Nephron (organoid): ENCODE results near the gene IGF2BP2.

ENCODE experiments used
- H3K27ac Mint-ChIP-seq, 3 experiments: 2 replicates each; pipeline ENCODE4 v1.8.0; 2020; ENCODE audit warnings: mixed read lengths in 3 of 3, mild to moderate bottlenecking in 2 of 3, moderate library complexity in 1 of 3
- H3K27me3 Mint-ChIP-seq: 2 replicates; pipeline ENCODE4 v1.8.0; 2021; ENCODE audit warnings: low read depth, mild to moderate bottlenecking, moderate library complexity, mixed read lengths
- H3K36me3 Mint-ChIP-seq: 2 replicates; pipeline ENCODE4 v1.8.0; 2020; ENCODE audit warnings: low read depth, mixed read lengths
- H3K4me1 Mint-ChIP-seq: 2 replicates; pipeline ENCODE4 v1.8.0; 2020; ENCODE audit warnings: mixed read lengths
- H3K4me3 Mint-ChIP-seq, 3 experiments: 2 replicates each; pipeline ENCODE4 v1.8.0; 2020; ENCODE audit warnings: mild to moderate bottlenecking in 3 of 3, mixed read lengths in 3 of 3, moderate library complexity in 2 of 3
- H3K9me3 Mint-ChIP-seq: 2 replicates; pipeline ENCODE4 v1.8.0; 2020; ENCODE audit warnings: mixed read lengths
- TF ChIP-seq, protein P1 (sequence below), 3 experiments: fragments of 200-600 bp; sonication (generic); IDR thresholded peaks; one replicate each; pipeline ENCODE4 v1.5.0; 2021; ENCODE audit warnings: antibody characterized with exemption in 3 of 3; ENCODE audit not compliant: unreplicated experiment in 3 of 3

IGF2BP2 gene

DNA sequence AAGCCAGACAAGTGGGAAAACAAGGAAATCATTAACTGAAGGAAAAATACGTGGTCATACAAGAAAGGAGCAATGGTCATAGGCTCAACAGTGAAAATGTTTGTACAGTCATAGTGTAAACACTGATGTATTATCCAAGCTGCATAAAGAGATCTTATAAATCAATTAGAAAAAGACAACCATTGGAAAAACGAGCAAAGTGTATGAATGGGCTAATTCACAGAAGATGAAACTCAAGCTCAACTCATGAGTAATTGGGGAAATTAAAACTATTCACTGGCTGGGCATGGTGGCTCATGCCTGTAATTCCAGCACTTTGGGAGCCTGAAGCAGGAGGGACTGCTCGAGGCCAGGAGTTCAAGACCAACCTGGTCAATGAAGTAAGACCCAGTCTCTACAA lies 6.4 kb upstream of the IGF2BP2 start:
- TF ChIP-seq, protein P1, sequence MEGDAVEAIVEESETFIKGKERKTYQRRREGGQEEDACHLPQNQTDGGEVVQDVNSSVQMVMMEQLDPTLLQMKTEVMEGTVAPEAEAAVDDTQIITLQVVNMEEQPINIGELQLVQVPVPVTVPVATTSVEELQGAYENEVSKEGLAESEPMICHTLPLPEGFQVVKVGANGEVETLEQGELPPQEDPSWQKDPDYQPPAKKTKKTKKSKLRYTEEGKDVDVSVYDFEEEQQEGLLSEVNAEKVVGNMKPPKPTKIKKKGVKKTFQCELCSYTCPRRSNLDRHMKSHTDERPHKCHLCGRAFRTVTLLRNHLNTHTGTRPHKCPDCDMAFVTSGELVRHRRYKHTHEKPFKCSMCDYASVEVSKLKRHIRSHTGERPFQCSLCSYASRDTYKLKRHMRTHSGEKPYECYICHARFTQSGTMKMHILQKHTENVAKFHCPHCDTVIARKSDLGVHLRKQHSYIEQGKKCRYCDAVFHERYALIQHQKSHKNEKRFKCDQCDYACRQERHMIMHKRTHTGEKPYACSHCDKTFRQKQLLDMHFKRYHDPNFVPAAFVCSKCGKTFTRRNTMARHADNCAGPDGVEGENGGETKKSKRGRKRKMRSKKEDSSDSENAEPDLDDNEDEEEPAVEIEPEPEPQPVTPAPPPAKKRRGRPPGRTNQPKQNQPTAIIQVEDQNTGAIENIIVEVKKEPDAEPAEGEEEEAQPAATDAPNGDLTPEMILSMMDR (IDR thresholded peaks at IDR 0.05; ENCODE audit: unreplicated experiment in 3 of 3), result no peak
- Mint-ChIP-seq H3K4me3 (no peak overlapping the region), H3K27me3 (no peaks in the 10 kb centered on the region), H3K4me1 (peaks cover 13% of the 10 kb centered on the region), H3K27ac (no peak overlapping the region), H3K36me3 (peaks cover 48% of the 10 kb centered on the region), H3K9me3 (peaks cover 13% of the 10 kb centered on the region)

DNA sequence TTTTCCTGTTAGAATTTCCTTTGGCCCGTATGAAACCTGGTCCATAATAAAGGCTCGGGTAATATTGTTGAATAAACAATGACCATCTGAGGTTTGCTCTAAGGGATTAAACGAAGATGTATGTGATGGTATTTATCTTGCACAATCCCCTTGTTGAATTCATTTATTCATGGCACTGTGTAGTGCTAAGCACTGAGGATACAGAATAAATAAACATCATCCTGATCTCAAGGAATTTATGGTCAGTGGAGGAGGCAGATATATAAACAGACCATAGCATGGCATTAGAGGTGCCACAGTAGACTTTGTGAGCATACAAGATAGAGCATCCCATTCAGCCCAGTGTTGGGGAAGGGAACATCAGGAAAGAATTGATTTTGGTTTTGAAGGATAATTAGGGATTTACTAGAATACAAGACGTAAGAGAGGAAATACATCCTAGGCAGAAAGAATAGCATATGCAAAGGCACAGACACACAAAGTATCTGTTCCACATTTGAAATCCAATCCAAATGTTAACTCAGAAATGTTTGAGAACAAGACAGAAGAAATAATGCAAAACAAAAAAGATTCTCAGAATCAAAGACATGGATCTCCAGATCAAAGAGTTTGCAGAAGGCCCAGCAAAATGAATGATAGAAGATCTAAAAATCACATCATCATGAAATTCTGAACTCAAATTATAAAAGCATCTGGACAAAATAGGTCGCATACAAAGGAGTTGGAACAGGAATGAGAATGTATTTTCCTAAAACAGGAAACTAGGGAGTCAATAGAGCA lies 5.4 kb upstream of the IGF2BP2 start:
- no peaks in the 10 kb centered on the region for H3K27me3 Mint-ChIP-seq
- TF ChIP-seq, protein P1 (IDR thresholded peaks at IDR 0.05; ENCODE audit: unreplicated experiment in 3 of 3), result no peak
- peaks cover 15% of the 10 kb centered on the region for H3K4me1 Mint-ChIP-seq
- H3K36me3 Mint-ChIP-seq, result peaks cover 49% of the 10 kb centered on the region
- H3K4me3 Mint-ChIP-seq, result no peak overlapping the region
- H3K9me3 Mint-ChIP-seq, result peaks cover 14% of the 10 kb centered on the region
- peak overlapping the region in 1 of 3 experiments; percentile 7 for H3K27ac Mint-ChIP-seq

DNA sequence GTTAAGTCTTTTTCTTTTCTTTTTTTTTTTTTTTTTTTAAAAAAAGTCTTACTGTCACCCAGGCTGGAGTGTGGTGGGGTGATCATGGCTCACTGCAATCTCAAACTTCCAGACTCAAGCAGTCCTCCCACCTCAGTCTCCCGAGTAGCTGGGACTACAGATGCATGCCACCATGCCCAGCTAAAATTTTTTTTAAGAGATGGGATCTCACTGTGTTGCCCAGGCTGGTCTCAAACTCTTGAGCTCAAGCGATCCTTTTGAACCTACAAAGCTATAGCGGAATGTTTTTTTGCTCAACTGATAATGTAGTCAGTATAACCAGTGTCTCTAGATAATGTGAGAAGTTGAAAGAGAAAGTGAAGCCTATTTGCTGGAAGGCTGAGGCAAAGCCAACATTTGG lies 3.9 kb upstream of the IGF2BP2 start:
- Mint-ChIP-seq H3K36me3 (peaks cover 49% of the 10 kb centered on the region), H3K4me3 (no peak overlapping the region), H3K27me3 (no peaks in the 10 kb centered on the region), H3K9me3 (peaks cover 14% of the 10 kb centered on the region), H3K4me1 (peaks cover 15% of the 10 kb centered on the region), H3K27ac (no peak overlapping the region)
- TF ChIP-seq, protein P1 (IDR thresholded peaks at IDR 0.05; ENCODE audit: unreplicated experiment in 3 of 3), result no peak

DNA sequence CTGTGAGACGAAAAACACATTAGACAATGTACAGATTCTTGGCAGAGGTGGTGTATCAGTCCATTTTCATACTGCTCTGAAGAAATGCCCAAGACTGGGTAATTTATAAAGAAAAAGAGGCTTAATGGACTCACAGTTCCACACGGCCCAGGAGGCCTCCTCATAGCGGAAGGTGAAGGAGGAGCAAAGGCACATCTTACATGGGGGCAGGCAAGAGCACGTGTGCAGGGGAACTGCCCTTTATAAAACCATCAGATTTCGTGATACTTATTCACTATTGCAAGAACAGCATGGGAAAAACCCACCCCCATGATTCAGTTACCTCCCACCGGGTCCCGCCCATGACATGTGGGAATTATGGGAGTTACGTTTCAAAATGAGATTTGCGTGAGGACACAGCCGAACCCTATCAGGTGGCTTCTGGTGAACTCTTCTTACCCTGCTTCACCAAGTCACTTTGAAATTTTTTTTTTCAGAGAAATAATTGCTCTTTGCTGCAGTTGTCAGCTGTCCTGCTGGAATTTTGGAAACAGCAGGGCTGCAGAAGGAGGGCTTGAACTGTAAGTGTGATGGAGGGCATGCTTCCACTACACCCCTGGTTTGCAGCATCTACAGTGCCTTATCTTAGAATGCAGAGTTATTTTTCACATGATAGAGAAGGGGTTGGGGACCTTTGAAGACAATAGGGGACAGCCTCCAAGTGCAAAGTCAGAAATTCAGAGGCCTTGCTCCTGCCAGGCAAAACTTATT lies 2.9 kb upstream of the IGF2BP2 start:
- H3K27ac Mint-ChIP-seq, result peak overlapping the region in 1 of 3 experiments; percentile 81
- peaks cover 49% of the 10 kb centered on the region for H3K36me3 Mint-ChIP-seq
- peaks cover 14% of the 10 kb centered on the region for H3K9me3 Mint-ChIP-seq
- H3K4me3 Mint-ChIP-seq, result peak overlapping the region; percentile 89 to 94 (median 89)
- peaks cover 15% of the 10 kb centered on the region for H3K4me1 Mint-ChIP-seq
- H3K27me3 Mint-ChIP-seq, result no peaks in the 10 kb centered on the region
- TF ChIP-seq, protein P1 (IDR thresholded peaks at IDR 0.05; ENCODE audit: unreplicated experiment in 3 of 3), result no peak

DNA sequence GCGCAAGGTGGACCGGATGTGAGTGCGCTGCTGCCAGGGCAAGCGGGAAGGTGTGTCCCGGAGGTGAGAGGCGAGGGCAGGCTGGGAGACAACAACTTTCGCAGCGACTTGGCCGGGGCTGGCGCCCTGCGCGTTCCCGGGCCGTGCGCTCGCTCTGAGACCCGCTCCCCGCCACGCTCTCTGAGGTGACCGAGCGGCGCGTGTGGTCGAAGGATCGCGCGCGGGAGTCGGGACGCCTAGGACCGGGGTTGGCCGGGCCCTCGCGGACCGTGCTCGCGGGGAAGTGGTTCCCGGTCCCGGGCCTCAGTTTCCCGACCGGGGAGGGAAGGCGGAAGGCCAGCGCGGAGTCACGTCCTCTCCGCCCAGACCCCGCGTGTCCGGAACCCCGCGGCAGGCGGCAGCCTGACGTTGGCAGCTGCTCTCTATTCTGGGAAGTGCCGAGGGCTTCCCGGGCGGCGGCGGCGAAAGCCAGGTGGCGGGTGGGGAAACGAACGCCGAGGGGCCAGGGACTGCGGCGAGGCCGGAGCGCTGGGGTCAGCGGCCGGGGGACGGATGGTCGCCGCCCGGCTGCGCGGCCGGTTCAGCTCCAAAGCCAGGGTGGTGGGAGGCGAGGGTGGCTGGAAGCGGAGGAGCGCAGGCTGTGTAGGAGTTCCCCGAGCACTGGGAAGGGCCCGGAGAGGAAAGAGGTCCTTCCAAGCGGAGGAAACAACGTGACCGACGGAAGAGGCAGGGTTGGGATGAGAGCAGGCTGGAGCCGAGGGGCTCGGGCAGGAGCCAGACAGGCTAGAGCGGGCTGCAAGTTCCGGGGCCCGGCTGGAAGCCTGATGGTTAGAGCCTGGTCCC lies 1.0 kb upstream of the IGF2BP2 start:
- H3K36me3 Mint-ChIP-seq, result peaks cover 46% of the 10 kb centered on the region

More for the DNA sequence above, 1.0 kb upstream of the IGF2BP2 start:
- TF ChIP-seq, protein P1 (IDR thresholded peaks at IDR 0.05; ENCODE audit: unreplicated experiment in 3 of 3), result no peak
- Mint-ChIP-seq H3K27ac (peak overlapping the region; percentile 81 to 100 (median 89)), H3K4me1 (peaks cover 29% of the 10 kb centered on the region), H3K4me3 (peak overlapping the region; percentile 89 to 94 (median 89)), H3K9me3 (peaks cover 12% of the 10 kb centered on the region), H3K27me3 (no peaks in the 10 kb centered on the region)
